AG04449 (cell line): ENCODE results near the gene APOA4.

Experiments
- CTCF ChIA-PET: fragments of 350-600 bp; formaldehyde crosslinking; extraction: SDS; loops from one replicate; lab custom pipeline; 2021; ENCODE audit warnings: antibody characterized with exemption; lab: Yijun Ruan, JAX
- POLR2A ChIA-PET: fragments of 400-600, 350-600 bp; formaldehyde crosslinking; extraction: SDS; loops from one replicate; lab custom pipeline; 2020; ENCODE audit warnings: antibody characterized with exemption, inconsistent platforms; lab: Yijun Ruan, JAX
- DNase-seq: peaks from one replicate; pipeline ENCODE4 v3.0.0-alpha.2; 2010; ENCODE audit warnings: low read depth, low spot score
- H3K4me3 ChIP-seq: 2 replicates; pipeline ENCODE4 v1.5.1; 2011; ENCODE audit warnings: low read depth, mild to moderate bottlenecking, control low read depth, low read length
- TF ChIP-seq, protein P1 (sequence below): IDR thresholded peaks from one replicate; pipeline ENCODE4 v1.5.1; 2011; ENCODE audit warnings: mild to moderate bottlenecking, moderate library complexity, low read length, control low read depth, inconsistent platforms; ENCODE audit not compliant: insufficient read depth; ENCODE audit errors: missing control alignments

APOA4 gene

DNA sequence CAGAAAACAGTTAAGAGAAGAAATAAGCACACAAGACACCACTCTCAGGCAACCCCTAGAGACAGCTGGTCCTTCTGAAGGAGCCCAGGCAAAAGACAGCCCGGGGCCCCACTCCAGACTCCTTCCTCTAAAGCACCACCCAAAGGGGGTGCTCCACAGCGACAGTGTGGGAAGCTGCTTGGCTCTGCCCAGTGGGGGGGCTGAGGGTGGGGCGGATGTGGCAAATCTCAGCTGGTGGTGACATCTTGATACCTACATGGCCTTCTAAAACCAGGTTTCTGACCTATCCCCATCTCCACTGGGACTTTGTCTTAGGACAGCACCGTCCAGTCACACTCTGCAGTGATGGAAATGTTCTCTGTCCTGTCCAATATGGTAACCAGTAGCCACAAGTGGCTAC lies 24.5 kb upstream of the APOA4 start:
- CTCF ChIA-PET, result interaction anchor here (2.1 to 7.5 kb wide), 3 partner anchors 11 to 259 kb away, joined by 6 to 67 read pairs (median 10); partner anchors contain the start of genes APOA1 and APOA5
- POLR2A ChIA-PET, result no interaction called here
- no peak for DNase-seq
- TF ChIP-seq, protein P1, sequence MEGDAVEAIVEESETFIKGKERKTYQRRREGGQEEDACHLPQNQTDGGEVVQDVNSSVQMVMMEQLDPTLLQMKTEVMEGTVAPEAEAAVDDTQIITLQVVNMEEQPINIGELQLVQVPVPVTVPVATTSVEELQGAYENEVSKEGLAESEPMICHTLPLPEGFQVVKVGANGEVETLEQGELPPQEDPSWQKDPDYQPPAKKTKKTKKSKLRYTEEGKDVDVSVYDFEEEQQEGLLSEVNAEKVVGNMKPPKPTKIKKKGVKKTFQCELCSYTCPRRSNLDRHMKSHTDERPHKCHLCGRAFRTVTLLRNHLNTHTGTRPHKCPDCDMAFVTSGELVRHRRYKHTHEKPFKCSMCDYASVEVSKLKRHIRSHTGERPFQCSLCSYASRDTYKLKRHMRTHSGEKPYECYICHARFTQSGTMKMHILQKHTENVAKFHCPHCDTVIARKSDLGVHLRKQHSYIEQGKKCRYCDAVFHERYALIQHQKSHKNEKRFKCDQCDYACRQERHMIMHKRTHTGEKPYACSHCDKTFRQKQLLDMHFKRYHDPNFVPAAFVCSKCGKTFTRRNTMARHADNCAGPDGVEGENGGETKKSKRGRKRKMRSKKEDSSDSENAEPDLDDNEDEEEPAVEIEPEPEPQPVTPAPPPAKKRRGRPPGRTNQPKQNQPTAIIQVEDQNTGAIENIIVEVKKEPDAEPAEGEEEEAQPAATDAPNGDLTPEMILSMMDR, result no peak
- H3K4me3 ChIP-seq, result no peak overlapping the region

DNA sequence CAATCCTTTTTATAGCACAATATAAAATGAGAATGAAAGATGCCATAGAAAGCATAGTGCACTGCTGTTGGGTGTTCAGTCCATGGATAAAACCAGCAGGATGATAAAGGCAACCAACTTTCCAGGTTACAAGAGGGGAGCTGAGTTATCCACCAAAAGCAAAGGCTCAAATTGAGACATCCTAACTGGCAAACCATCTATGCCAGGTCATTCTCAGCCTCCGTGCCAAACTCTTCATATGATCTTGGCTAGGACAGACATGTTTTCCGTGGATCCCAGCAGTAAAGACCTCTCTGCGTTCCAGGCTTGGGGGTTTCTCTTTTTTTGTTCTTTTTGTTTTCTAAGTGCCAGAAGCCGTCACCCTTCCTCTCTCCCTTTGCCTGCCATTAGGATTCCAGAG lies 21.6 kb upstream of the APOA4 start:
- DNase-seq, result no peak

DNA sequence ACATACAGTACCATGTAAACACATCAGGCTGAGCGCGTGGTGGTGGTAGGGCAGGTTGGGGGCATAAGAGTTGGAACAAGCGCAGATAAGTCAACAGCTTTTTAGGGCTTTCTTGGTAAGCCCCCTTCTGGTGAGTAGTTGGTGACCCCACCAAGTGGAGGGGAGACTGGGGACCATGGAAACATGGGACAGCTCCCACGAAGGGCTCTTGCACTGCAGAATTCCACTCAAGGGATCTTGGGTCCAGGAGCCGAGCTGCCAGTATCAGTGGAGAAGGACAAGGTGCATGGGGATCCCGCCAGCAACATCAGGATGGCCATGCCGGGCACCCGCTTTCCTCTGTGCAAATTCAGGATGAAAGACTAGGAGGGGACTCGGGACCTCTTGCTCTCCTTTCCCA lies 20.6 kb upstream of the APOA4 start:
- ChIA-PET CTCF (interaction anchor here (0.6 to 1.1 kb wide), 4 partner anchors 8 to 150 kb away, joined by 3 read pairs; no protein-coding TSS in a partner anchor), POLR2A (no interaction called here)

More for the DNA sequence above, 21.6 kb upstream of the APOA4 start:
- TF ChIP-seq, protein P1, result no peak
- ChIA-PET POLR2A (no interaction called here), CTCF (interaction anchor here (0.6 to 1.8 kb wide), 3 partner anchors 9 to 149 kb away, joined by 3 to 15 read pairs (median 3); no protein-coding TSS in a partner anchor)
- no peak overlapping the region for H3K4me3 ChIP-seq

GRCh38 chr11:116842909-116843308 lies 19.8 kb upstream of the APOA4 start:
- CTCF ChIA-PET, result interaction anchor here (0.9 to 1.1 kb wide), 2 partner anchors 10 to 13 kb away, joined by 3 read pairs; no protein-coding TSS in a partner anchor
- H3K4me3 ChIP-seq, result no peak overlapping the region
- no peak for DNase-seq
- POLR2A ChIA-PET, result no interaction called here
- TF ChIP-seq, protein P1, result no peak

More for the DNA sequence above, 20.6 kb upstream of the APOA4 start:
- TF ChIP-seq, protein P1, result no peak
- no peak for DNase-seq
- no peak overlapping the region for H3K4me3 ChIP-seq

DNA sequence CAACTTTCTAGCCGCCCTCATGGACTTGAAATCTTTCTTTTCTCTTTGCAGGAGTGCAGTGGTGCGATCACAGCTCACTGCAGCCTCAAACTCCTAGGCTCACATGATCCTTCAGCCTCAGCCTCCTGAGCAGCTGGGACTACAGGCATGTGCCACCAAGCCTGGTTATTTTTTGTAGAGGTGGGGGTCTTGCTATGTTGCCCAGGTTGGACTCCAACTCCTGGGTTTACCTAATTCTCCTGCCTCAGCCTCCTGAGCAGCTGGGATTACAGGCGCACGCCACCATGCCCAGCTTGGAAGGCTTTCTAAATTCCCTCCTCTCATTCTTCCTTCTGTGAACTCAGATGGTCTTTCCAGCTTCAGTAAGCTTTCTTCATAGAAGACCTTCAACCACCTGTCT lies 19.0 kb upstream of the APOA4 start:
- CTCF ChIA-PET, result interaction anchor here (1.5 kb wide), 1 partner anchor 15 kb away, joined by 3 read pairs; no protein-coding TSS in a partner anchor
- TF ChIP-seq, protein P1, result no peak
- H3K4me3 ChIP-seq, result no peak overlapping the region
- no peak for DNase-seq
- POLR2A ChIA-PET, result interaction anchor here (0.6 kb wide), 1 partner anchor 237 kb away, joined by 4 read pairs; no protein-coding TSS in a partner anchor

DNA sequence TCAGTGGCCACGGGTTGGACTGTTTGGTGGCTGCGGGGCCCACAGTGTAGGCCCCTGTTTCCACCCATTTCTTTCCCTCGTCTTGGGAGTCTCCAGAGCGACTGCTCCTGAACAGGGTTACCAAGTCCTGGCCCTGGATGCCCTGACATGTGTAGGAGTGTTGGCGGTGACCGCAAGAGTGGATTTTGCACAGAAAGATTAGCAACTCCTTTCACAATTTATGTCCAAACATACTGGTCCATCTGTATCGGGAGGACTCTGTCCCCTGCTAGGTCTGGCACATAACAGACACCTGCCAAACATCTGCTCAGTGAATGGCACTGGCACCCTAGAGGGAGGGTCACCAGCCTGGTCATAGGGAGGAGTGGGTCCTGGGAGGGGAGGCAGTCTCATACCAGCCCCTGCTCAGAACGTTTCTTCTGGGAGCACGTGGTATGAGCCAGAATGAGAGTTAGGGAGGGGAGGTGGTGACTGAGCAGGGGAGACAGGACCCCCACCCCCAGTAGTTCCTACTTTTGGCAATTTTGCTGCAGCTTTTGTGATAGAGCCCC lies 17.7 kb upstream of the APOA4 start:
- TF ChIP-seq, protein P1, result no peak

More for the DNA sequence above, 17.7 kb upstream of the APOA4 start:
- ChIA-PET POLR2A (no interaction called here), CTCF (interaction anchor here (0.6 to 2.3 kb wide), 9 partner anchors 9 to 386 kb away, joined by 3 to 13 read pairs (median 3); partner anchors contain the start of genes APOA5 and APOC3)
- no peak overlapping the region for H3K4me3 ChIP-seq
- no peak for DNase-seq
